GM12872 (cell line): Measurements from ENCODE around the gene ZEB2.

Experiments
- TF ChIP-seq, protein P1 (sequence below): IDR thresholded peaks from 3 replicates; pipeline ENCODE4 v1.5.1; 2011; ENCODE audit warnings: low read depth, mild to moderate bottlenecking, low read length, moderate library complexity; ENCODE audit not compliant: insufficient read depth

ZEB2 gene

DNA sequence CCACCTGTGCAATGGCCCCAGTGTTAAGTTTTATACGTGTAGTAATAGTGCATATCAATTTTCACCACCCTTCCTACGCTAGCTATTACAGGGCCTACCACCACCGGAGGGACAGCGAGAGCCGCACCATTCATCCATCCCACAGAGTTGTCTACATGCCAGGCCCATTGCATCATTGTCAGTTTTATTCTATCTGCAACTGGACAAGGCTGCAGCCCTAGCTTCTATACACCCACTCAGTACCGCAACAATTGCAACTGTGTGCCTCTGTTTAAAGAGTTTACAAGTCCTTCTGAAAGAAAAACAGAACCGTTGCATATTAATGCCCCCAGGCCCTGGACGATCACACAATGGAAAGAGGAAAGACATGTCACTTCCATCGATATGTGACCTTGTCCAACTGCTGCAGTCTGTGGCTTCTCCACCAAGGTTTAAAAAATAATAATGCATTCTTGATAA is 58.6 kb downstream of the ZEB2 start:
- TF ChIP-seq, protein P1, sequence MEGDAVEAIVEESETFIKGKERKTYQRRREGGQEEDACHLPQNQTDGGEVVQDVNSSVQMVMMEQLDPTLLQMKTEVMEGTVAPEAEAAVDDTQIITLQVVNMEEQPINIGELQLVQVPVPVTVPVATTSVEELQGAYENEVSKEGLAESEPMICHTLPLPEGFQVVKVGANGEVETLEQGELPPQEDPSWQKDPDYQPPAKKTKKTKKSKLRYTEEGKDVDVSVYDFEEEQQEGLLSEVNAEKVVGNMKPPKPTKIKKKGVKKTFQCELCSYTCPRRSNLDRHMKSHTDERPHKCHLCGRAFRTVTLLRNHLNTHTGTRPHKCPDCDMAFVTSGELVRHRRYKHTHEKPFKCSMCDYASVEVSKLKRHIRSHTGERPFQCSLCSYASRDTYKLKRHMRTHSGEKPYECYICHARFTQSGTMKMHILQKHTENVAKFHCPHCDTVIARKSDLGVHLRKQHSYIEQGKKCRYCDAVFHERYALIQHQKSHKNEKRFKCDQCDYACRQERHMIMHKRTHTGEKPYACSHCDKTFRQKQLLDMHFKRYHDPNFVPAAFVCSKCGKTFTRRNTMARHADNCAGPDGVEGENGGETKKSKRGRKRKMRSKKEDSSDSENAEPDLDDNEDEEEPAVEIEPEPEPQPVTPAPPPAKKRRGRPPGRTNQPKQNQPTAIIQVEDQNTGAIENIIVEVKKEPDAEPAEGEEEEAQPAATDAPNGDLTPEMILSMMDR: no peak

GRCh38 chr2:144460727-144461307 is 59.1 kb downstream of the ZEB2 start:
- TF ChIP-seq, protein P1: no peak

- TF ChIP-seq, protein P1: no peak
Observed at GRCh38 chr2:144459937-144460336, 60.0 kb downstream of the ZEB2 start.

GRCh38 chr2:144459286-144459685 is 60.6 kb downstream of the ZEB2 start:
- TF ChIP-seq, protein P1: no peak

- TF ChIP-seq, protein P1: no peak
Observed at GRCh38 chr2:144458541-144458940, 61.4 kb downstream of the ZEB2 start.

DNA sequence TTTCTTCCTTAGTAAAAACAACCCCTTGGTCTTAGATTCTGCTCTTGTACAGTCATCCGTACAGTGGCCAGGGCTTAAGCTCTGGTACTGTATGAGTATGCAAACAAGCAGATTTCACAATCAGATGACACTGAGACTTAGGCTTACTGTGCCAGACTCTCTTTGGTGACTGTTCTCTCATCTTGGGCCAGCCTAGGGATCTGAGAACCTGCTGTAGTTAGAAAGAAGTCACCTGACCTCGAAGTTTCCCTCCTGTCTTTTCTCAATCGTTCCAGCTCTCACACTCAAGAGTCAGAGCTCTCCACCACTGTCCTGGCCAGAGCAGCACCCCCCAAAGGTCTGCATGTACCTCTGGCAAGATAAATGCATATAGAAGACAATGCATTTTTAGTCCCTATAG is 63.2 kb downstream of the ZEB2 start:
- TF ChIP-seq, protein P1: no peak

DNA sequence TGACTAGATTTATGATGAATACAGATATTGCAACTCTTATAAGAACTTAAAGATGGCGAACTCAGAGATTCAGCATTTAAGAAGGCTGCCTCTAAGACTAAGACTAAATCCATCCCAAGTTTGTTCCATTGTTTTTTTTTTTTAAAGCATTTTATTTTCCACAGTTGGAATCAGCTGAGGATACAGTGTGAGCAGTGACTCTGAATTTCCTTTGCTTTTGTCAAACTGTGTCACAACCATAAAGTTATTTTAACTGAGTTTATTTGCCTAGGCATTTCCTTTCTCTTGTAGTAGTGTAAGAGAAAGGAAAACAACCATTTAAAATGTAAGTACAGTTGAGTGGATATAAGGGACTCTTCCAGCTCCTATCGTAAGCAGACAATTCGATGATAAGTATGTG is 63.9 kb downstream of the ZEB2 start:
- TF ChIP-seq, protein P1: no peak
